ENCODE data around the gene SLC6A17.

DNA sequence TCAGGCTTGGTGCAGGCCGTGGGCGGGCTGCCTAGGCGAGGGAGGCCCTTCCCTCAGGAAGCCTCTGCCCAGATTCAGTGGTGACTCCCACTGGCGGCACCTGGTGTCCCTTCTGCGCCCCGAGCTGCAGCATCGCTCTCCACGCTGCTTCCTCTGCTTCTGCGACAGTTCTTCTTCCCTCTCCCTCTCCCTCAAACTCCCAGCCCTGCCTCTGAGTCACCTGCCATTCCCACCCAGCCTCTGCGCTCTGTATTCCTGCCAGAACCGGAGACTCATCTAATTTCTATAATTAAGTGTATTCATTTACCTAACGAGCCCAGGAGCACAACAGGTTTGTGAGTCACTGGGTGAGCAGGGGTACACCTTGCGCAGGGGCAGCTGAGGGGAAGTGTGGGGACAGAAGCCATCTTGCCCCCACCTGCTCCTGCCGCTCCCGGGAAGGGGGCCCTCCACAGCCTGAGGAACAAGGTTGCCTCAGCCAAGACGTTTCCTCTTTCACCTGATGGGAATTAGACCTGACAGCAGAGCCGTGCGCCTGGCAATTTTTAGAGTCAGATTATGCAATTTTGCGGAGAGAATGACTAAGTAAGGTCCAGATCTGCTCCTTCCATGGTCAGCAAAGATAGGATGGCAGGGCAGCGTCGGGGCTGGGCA lies 79.2 kb downstream of the SLC6A17 start:
- TF ChIP-seq POLR2A (IDR thresholded peaks at IDR 0.05; ENCODE audit: low read depth, low read length) (no peak), TAF1 (IDR thresholded peaks at IDR 0.05; ENCODE audit: low read depth, low read length) (no peak)

All from GM12891 (cell line).